GM12874 (cell line): ENCODE measurements around the gene SHROOM3.

Experiments used
- TF ChIP-seq, protein P1 (sequence below): IDR thresholded peaks from 2 replicates; pipeline ENCODE4 v1.5.1; 2011; ENCODE audit warnings: low read depth, mild to moderate bottlenecking, control low read depth, low read length, moderate library complexity; ENCODE audit not compliant: insufficient read depth

SHROOM3 gene

DNA sequence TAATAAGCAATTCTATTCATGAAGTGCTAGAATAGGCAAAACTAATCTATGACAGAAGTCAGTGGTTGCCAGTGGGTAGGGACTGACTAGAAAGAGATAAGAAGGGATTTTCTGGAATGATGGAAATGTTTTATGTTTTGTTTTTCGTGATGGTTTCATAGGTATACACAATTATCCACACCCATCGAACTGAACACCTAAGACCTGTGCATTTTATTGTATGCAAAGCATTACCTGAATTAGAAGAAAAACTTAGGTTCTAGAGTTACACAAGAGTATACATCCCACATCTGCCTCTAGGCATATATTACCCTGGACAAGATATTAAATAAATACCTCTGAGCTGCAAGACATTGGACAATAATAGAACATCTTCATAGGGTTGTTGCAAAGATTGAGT lies 257.7 kb downstream of the SHROOM3 start:
- TF ChIP-seq, protein P1, sequence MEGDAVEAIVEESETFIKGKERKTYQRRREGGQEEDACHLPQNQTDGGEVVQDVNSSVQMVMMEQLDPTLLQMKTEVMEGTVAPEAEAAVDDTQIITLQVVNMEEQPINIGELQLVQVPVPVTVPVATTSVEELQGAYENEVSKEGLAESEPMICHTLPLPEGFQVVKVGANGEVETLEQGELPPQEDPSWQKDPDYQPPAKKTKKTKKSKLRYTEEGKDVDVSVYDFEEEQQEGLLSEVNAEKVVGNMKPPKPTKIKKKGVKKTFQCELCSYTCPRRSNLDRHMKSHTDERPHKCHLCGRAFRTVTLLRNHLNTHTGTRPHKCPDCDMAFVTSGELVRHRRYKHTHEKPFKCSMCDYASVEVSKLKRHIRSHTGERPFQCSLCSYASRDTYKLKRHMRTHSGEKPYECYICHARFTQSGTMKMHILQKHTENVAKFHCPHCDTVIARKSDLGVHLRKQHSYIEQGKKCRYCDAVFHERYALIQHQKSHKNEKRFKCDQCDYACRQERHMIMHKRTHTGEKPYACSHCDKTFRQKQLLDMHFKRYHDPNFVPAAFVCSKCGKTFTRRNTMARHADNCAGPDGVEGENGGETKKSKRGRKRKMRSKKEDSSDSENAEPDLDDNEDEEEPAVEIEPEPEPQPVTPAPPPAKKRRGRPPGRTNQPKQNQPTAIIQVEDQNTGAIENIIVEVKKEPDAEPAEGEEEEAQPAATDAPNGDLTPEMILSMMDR = no peak

DNA sequence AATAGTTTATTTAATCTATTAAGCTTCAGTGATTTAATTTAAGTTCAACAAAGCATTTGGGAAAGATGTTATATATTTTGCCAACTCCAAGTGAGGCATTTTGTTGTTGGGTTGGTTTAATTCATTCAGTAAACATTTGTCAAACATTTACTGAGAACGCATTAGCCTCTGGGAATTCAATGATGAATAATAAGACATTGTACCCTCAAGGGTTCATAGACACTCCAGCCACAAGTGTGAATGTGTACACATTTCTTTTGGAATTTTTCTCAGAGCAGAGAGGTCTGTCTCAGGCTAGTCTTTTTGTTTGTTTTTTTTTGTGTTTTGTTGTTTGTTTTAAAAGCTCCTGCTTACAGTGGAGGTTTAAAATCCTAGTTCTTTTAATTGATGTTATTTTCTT lies 259.0 kb downstream of the SHROOM3 start:
- TF ChIP-seq, protein P1 = no peak

DNA sequence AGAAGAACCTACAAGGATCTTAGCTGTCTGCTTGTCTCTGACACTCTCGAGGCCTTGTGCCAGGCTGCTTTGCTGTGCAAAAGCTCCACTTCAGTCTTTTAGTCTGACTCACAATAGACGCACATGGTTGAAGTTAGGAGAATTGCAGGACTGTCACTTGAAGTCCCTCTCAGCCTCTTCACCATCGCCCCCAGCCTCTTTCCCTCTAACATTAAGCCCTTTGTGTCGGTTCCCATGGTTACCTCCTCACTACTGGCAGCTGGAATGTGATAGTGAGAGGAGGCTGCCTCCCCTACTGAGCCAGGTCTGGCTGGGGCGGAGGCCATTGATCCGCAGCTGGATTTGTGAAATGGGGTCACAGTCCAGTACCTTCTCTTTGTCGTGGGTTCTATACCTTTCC lies 261.1 kb downstream of the SHROOM3 start:
- TF ChIP-seq, protein P1 = no peak

DNA sequence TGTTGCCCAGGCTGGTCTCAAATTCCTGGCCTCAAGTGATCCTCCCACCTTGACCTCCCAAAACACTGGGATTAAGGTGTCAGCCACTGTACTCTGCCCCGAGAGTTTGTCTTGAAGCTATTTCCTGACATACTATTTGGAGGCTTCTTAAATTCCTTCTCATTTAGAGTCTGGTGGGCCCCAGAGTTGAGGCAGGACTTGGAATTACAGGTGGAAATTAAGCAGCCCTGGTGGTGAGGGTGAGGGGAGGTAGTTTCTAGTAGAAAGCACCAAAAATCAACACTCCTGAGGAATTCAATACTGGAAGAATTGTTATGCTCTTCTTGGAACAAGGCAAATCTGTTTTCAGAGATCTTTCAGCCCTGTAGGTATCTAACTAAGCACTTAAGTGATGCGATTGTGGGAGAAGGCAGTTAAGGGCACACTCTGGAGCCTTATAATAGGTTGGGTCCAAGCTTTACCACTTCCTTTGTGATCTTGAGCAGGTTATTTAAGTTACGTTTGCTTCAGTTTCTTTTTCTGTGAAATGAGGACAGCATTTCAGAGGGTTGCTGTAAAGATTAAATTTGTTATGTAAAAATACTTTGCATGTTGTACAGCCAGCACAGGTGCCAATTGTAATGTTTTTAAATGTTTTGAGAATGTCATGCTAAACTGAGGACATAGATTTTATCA lies 262.2 kb downstream of the SHROOM3 start:
- TF ChIP-seq, protein P1 = no peak

DNA sequence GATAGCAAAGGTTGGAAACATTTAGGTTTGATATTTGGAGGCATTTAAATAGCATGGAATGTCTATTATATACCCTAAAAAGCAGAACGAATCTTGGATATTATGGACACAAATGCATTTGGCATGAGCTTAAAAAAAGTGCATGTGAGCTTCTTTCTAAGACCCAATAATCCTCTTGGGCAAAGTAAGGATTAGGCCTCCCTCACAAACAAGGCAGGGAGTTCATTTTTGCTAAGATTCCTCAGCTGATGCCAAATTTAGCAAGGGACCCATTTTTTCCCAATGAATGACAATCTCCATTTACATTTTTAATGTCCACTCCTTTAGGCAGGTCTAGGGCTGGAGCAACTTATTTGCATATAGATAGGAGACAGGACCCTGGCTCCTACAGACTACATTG lies 263.1 kb downstream of the SHROOM3 start:
- TF ChIP-seq, protein P1 = no peak

DNA sequence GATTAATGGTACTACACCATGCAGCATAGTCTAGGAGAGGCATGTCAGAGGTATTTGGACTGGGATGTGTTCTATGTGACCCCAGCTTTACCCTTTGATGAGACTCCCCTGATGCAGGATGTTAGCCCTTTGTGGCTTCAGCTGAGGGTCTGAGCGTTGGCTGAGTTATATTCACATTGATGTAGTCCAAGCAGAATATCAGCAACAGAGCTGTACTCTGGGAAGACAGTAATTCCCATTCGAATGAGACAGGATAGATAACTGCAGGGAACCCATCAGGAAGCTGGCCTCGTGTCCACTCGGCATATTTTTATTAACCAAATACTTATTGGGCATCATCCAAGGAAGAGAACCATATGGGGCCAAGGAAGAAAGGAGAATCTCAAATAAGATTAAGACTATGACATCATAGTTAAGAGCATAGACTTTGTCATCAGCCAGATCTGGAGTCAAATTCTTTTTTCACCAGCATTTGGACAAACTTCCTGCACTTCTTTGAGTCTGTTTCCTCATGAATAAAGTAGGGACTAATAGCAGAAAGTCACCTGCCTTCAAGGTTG lies 264.8 kb downstream of the SHROOM3 start:
- TF ChIP-seq, protein P1 = no peak

DNA sequence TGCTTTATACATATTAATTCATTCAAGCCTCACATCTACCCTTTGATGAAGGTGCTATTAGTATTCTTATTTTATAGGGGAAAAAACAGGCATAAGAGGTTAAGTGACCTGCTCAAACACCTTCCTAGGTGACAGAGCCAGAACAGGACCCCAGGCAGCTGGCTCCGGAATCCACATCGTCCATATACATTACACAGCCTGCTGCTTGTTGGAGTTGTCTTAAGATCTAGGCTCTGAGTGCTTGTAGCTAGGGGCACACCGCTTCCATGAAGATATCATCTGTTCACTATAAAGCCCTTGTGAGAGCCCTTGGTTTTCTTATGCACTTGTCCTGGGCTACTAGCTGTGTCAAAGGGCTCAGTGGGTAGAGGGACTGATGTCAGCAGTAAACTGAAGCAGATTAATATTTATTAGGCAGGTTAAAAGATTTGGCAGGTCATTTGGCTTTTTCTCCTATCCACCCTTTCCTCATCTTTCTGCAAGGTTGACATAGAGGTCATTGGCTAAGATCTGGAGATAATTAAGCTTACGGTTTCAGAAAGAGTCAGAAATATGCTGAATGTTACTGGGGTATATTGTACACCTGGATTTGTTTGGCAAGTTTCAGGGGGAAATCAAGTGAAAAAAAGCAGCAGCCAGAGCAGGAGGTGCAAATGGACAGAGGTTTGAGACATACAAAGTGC lies 267.6 kb downstream of the SHROOM3 start:
- TF ChIP-seq, protein P1 = no peak
